ENCODE measurements around the gene STAG2.

Gene STAG2

GRCh38 chrX:124010157-124010556 is 48.7 kb downstream of the STAG2 start:
- no peaks in the 10 kb centered on the region for H3K36me3 ChIP-seq (ENCODE audit: control insufficient read depth in 2 of 2, insufficient read depth in 1 of 2, low read length in 2 of 2)
- no peaks in the 10 kb centered on the region for H3K4me1 ChIP-seq (ENCODE audit: control insufficient read depth, insufficient read depth, low read length)
- ChIA-PET CTCF (interaction anchor here (0.5 to 0.9 kb wide), 2 partner anchors 8 to 28 kb away, joined by 3 read pairs; no protein-coding TSS in a partner anchor), POLR2A (no interaction called here)
- TF ChIP-seq ZNF214 (tag by site-specific recombination; IDR thresholded peaks at IDR 0.05; ENCODE audit: borderline replicate concordance) (no peak), ZNF785 (tag by site-specific recombination; IDR thresholded peaks at IDR 0.05) (no peak), ZNF292 (tag by site-specific recombination; IDR thresholded peaks at IDR 0.05; ENCODE audit: borderline replicate concordance, low read depth) (no peak), ZNF549 (tag by site-specific recombination; IDR thresholded peaks at IDR 0.05) (no peak), ZNF707 (tag by site-specific recombination; IDR thresholded peaks at IDR 0.05) (no peak), ZNF157 (tag by site-specific recombination; IDR thresholded peaks at IDR 0.05) (no peak), FEZF1 (tag by site-specific recombination; IDR thresholded peaks at IDR 0.05) (no peak), HOXA7 (CRISPR knock-in tag; IDR thresholded peaks at IDR 0.05; ENCODE audit: borderline replicate concordance) (no peak), ZNF837 (tag by site-specific recombination; IDR thresholded peaks at IDR 0.05) (no peak), ZNF174 (tag by site-specific recombination; IDR thresholded peaks at IDR 0.05) (no peak), ZNF350 (tag by site-specific recombination; IDR thresholded peaks at IDR 0.05) (no peak), ZNF146 (tag by site-specific recombination; IDR thresholded peaks at IDR 0.05) (no peak)
- H3K27ac ChIP-seq (ENCODE audit: extremely low read depth, low read depth, low read length), result no peak overlapping the region
- H3K4me3 ChIP-seq (ENCODE audit: low read depth, low read length), result no peak overlapping the region
- no peaks in the 10 kb centered on the region; the same call in 1 of the 2 replicates for H3K9me3 ChIP-seq (ENCODE audit: control insufficient read depth, insufficient read depth, low read depth, low read length)

- ChIA-PET CTCF (interaction anchor here (0.5 to 0.9 kb wide), 2 partner anchors 7 to 29 kb away, joined by 3 read pairs; no protein-coding TSS in a partner anchor), POLR2A (no interaction called here)
- Histone ChIP-seq H3K9me3 (ENCODE audit: control insufficient read depth, insufficient read depth, low read depth, low read length) (no peaks in the 10 kb centered on the region; the same call in 1 of the 2 replicates), H3K36me3 (ENCODE audit: control insufficient read depth in 2 of 2, insufficient read depth in 1 of 2, low read length in 2 of 2) (no peaks in the 10 kb centered on the region), H3K4me1 (ENCODE audit: control insufficient read depth, insufficient read depth, low read length) (no peaks in the 10 kb centered on the region), H3K27ac (ENCODE audit: extremely low read depth, low read depth, low read length) (no peak overlapping the region), H3K4me3 (ENCODE audit: low read depth, low read length) (no peak overlapping the region)
- TF ChIP-seq ZNF211 (tag by site-specific recombination; IDR thresholded peaks at IDR 0.05; ENCODE audit: low read depth), result no peak
- no peak for TF ChIP-seq ZNF658 (tag by site-specific recombination; IDR thresholded peaks at IDR 0.05)
- no peak for TF ChIP-seq WT1 (tag by site-specific recombination; IDR thresholded peaks at IDR 0.05)
- TF ChIP-seq, protein P1, sequence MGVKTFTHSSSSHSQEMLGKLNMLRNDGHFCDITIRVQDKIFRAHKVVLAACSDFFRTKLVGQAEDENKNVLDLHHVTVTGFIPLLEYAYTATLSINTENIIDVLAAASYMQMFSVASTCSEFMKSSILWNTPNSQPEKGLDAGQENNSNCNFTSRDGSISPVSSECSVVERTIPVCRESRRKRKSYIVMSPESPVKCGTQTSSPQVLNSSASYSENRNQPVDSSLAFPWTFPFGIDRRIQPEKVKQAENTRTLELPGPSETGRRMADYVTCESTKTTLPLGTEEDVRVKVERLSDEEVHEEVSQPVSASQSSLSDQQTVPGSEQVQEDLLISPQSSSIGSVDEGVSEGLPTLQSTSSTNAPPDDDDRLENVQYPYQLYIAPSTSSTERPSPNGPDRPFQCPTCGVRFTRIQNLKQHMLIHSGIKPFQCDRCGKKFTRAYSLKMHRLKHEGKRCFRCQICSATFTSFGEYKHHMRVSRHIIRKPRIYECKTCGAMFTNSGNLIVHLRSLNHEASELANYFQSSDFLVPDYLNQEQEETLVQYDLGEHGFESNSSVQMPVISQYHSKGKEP (tag by site-specific recombination; IDR thresholded peaks at IDR 0.05), result no peak
- TF ChIP-seq ZNF146 (tag by site-specific recombination; IDR thresholded peaks at IDR 0.05), result no peak
- TF ChIP-seq ZNF311 (tag by site-specific recombination; IDR thresholded peaks at IDR 0.05; ENCODE audit: borderline replicate concordance), result no peak
- TF ChIP-seq ZNF629 (tag by site-specific recombination; IDR thresholded peaks at IDR 0.05), result no peak
- TF ChIP-seq ZNF223 (tag by site-specific recombination; IDR thresholded peaks at IDR 0.05), result no peak
- TF ChIP-seq SP3 (tag by site-specific recombination; IDR thresholded peaks at IDR 0.05), result no peak
- no peak for TF ChIP-seq ZNF426 (tag by site-specific recombination; IDR thresholded peaks at IDR 0.05)
- no peak for TF ChIP-seq ZNF830 (tag by site-specific recombination; IDR thresholded peaks at IDR 0.05; ENCODE audit: low read depth)
- TF ChIP-seq, protein P2, sequence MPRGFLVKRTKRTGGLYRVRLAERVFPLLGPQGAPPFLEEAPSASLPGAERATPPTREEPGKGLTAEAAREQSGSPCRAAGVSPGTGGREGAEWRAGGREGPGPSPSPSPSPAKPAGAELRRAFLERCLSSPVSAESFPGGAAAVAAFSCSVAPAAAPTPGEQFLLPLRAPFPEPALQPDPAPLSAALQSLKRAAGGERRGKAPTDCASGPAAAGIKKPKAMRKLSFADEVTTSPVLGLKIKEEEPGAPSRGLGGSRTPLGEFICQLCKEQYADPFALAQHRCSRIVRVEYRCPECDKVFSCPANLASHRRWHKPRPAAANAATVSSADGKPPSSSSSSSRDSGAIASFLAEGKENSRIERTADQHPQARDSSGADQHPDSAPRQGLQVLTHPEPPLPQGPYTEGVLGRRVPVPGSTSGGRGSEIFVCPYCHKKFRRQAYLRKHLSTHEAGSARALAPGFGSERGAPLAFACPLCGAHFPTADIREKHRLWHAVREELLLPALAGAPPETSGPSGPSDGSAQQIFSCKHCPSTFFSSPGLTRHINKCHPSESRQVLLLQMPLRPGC (tag by site-specific recombination; IDR thresholded peaks at IDR 0.05), result no peak
Observed at GRCh38 chrX:124010566-124010965, 49.1 kb downstream of the STAG2 start.

All from HEK293 (cell line).